CD4-positive, alpha-beta T cell treated with Interleukin-15 for 1 hour (primary cell): ENCODE results near the gene COMT.

Experiments used
- DNase-seq: peaks from one replicate; pipeline ENCODE4 v3.0.0-alpha.2; 2020

The COMT gene

DNA sequence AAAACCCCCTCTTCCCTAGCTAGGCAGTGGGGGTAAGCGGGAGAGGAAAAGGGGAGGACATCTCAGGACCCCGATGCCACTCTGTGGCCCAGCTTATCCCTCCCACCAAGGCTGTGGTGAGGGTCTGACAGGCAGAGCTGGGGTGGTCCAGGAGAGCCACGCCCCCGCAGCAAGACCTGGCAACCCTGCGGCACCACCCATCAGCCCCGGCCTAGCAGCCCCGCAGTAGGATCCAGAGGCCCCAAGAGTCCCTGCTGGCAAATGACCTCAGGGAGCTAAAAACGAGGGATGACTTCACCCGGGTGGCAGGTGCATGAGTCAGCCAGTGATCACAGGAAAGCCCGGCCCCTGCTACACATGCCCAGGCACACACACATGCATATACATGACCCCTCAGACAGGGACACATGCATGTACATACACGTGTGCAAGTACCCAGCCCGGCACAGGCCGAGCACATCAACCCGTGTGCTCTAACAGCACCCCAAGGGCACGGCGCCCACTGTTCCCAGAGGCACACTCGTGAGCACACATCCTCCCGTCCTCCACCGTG lies 42.7 kb downstream of the COMT start:
- DNase-seq = no peak

DNA sequence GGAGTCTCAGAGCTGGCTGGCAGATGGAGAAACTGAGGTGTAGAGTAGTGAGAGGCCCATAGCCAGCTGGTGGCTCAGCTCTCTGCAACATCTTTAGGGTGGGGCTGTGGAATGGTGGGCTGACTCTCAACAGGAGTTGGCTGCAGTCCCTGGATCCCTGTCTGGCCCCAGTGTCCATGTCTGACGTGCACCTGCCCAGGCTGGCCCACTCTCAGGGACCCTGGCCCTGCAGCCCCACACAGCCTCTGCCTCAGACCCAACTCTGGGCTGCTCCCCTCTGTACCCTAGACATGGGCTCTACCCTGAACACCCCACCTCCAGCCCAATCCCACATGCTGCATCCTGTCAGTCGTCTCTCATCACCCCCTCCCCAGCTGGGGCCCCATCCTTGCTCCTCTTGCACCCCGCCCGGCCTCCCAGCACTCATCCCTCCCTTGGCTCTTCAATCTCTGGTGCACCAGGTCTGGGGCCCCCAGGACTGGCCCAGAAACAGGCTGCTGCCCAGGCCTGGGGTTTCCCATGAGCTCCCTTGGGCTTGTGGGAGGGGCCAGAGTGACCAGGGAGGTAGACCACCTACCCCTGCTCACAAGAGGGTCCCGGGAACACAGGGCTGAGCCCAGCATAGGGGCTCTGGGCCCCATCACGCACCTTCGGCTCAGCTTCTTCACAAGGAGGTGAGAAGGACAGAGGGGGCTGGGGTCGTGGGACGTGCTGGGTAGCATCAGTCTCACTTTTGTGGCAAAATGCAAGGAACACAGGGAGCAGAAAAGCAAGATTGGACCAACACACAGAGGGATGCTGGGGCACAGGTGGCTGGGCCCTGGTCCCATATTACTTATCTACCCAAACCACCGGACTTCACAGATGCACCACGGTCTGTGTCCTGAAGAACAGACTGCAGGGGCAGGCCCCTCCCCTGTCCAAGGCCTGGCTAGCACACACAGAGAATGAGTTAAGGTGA lies 43.6 kb downstream of the COMT start:
- no peak for DNase-seq

DNA sequence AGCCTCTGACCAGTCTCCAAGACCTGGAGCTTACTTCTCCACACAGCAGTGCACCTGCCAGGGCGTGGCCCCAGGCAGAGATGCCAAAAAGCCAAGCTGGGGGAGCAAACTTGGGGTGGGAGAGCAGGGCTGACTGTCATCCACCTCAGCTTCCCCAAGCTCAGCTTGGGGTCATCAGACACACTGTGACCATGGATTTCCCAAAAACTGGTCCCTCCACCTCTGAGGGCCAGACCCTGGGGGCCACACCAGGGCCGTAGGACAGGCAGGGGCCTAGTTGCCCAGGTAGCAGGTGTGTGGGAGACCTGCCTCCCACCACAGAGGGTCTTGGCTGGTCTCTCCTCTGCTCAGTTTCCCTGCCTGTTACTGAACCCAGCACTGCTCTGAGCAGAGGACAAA lies 44.4 kb downstream of the COMT start:
- DNase-seq = no peak

DNA sequence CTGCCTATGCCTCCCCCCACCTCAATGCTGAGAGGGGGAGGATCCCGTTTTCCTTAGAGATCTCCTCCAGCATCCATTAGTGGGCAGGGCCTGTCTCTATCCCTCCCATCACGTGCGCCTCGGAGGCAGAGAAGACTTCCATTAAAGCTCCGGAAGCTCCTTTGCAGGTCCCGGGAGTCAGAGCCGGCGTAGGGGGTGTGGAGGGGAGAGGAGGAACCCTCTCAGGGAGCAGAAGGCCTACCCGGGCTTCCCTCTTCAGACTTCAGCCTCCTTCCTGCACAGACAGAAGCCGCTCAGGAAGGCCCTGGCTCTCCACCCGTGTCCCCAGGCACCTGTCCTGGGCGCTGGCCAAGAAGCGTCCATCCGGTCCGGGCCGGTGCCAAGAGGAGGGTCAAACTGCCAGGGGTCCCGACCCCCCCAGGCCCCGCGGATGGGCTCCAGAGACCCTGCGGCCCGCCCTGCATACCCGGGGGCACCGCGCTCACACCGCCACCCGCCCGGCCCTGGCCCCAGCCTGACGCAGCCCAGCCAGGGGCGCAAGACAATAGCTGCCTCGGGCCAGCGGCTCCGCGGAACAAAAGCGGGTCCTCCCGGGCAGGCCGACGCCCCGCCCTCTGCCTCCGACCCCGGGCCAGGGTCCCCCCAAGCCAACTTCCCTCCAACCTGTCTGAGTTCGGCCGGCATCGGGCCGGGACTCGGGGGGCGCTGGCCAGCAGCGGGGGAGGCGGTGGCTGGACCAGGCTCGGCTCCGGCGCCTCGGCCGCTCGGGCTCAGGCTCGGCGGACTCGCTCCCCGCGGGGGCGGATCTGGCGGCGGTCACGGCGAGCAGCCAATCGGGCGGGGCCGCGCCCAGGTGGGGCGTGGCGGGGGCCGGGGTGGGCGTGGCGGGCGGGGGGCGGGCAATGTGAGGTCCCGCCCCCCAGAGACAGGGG lies 45.1 kb downstream of the COMT start:
- peak; percentile 65 for DNase-seq

DNA sequence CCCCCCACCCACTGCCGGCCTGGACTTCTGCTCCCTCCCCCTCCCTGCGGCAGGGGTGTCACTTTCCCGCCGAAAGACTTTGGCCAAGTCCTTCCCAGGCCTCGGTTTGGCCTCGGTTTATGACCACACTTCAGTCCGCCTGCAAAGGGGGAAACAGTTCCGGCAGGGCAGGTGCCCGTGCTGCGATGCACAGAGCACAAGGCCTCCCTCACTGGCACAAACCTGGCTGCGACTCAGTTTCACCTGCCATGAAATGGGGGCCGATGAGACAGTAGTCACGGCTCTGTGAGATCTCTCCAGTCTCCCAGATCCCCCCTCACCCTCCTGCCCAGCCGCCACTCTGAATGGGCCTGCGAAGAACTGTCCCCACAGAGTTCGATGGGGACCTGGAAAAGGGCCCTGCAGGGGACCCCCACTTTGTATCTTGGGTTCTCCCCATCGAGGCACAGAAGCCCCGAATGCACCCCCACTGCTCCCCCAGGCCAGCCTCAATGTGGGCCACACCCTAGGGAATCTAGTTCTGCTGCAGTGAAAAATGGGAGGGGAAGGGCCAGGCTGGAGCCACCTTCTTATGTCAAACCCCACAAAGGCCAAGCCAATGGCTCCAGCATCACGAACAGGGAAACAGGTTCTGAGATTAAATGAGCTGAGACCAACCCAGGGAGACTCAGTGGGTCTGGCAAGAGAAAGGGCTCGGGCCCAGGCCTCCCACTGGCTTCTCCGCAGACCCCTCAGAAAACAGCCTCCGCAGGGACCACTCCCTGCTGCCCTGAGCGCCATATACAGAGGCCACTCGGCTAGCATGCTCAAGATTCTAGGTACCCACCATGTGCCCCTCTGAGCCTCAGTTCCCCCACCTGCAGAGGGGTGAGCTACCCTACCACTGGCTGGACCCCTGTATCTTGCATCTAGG lies 46.1 kb downstream of the COMT start:
- DNase-seq = no peak

- DNase-seq = no peak
Observed at GRCh38 chr22:19988331-19988808, 46.8 kb downstream of the COMT start.

DNA sequence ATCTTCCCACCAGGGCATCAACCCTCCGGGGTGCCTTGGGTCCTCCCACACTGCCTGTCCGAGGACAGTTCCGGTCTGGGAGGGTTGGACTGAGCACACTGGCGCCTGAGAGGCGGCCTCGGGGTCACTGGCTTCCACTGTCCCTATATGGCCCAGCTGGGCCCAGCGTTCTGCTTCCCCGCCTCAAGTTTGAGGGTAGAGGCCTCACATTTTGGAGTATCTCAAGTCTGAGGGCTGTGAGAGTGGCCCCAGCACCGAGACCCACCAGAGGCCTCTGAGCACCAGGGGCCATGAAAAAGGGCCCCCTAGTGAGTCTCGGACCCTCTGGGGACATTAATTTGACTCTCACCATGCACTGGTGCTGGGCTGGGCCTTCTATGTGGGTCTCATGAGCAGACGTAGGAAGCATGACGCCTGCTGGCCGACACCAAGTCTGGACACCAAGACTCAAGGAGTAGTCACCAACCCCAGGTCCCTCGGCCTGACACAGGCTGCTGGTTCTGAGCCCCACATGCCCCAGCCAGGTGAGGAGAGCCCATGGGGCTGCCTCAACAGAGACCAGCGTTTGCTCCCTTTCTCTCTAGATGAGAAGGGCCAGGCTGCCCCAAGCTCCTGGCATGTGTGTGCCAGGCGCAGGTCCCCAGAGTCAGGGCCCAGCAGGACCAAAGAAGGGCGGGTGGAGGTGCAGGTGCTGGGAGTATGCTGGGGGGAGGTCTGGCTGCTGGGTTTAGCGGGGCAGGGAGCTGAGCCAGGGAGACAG lies 47.6 kb downstream of the COMT start:
- no peak for DNase-seq

GRCh38 chr22:19989725-19990067 lies 48.1 kb downstream of the COMT start:
- no peak for DNase-seq

GRCh38 chr22:19990188-19990587 lies 48.6 kb downstream of the COMT start:
- no peak for DNase-seq

- DNase-seq = no peak
Observed at GRCh38 chr22:19990609-19991394, 49.2 kb downstream of the COMT start.

- DNase-seq = no peak
Observed at GRCh38 chr22:19991395-19991644, 49.7 kb downstream of the COMT start.

DNA sequence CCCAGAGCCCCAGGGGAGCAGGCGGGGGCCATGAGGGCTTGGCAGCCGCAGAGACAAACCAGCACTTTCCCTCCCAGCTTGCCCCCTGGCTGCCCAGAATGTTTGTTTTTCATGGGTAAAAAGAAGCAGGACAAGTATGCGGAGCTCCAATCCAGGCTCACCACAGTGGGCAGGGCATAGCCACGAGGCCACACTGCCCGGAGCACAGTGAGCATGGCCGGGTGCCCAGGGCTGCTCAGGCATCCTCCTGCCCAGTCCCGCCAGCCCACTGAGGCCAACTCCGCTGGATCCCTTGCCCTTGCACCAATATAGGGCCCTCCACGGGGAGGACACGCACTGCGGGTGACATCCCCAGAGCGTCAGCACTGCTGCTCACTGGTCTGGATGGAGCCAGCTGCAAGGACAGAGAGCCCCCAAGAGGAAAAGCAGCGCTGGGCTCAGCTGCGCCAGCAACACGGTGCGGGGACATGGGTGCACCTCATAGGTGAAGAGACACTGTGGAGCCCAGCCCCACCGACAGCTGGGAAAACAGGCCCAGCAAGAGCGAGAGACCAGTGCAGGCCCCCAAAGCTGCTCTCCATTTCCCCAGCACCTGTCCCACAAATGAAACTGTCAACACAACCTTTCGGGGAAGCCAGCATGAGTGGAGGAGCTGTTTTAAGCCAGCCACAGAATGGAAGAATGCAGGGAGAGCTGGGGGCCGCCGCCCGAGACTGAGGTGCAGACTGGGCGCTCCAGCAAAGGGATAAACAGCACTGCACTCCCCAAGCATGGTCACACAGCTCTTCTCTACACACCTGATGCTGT lies 50.3 kb downstream of the COMT start:
- DNase-seq = no peak

- DNase-seq = no peak
Observed at GRCh38 chr22:19992481-19992911, 50.9 kb downstream of the COMT start.

DNA sequence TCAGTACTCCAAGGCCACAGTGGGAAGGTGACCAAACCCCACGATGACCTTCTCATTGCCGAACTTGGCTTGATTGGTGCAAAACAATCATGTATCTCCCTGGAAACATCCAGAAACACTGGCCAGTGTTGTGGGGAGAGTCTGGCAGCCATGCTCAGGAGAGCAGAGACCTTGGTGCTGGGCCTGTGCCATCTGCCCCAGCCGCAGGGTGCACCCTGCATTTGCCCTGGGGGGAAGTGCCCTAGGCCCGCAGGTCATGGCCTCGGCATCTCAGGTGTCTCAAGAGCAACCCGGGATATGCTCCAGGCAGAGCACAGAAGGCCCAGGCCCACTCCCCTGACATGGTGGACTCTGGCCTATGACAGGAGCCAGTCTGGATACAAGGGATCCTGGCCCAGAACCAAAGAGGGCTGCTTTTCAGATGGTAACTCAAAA lies 51.4 kb downstream of the COMT start:
- no peak for DNase-seq

DNA sequence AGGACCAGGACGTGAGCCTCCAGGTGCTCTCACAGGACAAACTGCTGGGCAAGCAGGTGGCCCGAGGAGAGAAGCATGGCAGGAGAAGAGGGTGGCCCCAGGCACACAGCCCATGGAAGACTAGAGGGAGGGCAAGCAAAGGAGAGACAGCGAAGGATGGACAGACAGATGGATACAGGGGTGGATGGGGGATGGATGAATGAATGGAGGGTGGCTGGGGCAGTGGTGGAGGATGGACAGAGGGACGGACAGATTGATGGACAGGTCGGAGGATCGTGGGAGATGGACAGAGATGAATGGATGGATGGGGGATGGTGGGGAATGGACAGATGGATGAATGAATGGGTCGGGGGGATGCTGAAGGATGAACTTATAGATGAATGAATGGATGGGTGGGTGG lies 52.4 kb downstream of the COMT start:
- DNase-seq = no peak

GRCh38 chr22:19994851-19995610 lies 53.5 kb downstream of the COMT start:
- DNase-seq = no peak

GRCh38 chr22:19995611-19996339 lies 54.2 kb downstream of the COMT start:
- DNase-seq = no peak

GRCh38 chr22:19996694-19997384 lies 55.3 kb downstream of the COMT start:
- DNase-seq = no peak
